Stimulated activated naive CD4-positive, alpha-beta T cell treated with Interleukin-2 at 50 U/mL for 16 hours (primary cell): ENCODE results near the gene SLC25A30.

Source experiments
- DNase-seq: peaks from one replicate; lab custom pipeline; 2025; lab: John Stamatoyannopoulos, UW

SLC25A30 gene

DNA sequence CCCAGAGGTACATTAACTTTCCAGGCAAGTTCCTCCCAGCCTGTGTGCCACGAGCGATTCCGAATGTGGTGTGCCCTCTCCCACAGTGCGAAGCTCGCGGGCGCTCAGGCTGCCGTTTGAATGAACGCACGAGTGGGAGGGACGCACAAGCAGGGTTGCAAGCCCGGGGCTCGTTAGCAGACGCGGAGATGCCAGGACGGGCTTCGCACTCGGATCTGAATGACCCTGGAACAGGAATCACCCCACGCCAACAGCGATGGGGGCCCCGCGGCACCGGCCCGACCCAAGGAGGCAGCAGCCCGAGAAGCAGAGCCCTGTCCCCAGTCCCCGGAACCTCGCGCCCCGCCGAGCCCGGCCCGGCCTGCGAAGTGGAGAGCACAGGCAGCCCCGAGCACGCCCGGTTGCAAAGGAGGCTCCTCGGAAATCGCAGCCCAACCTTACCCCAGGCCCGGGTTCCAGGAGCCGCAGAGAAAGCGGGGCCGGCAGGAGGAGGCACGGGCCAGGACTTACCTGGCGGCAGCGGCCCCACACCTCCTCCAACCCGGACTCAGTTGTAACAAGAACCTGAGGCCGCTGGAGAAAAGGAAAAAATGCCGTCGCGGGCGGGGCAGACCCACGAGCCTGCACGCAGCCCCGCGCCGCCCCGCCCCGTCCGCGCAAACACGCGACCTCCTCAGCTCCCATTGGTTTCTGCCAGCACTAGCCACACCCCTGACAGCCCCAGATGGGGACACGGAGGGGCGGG lies at the start of gene SLC25A30:
Gene SLC25A30, minus strand, starts transcription at position 584 of the 745 bp plus-strand sequence. CDS start 6,948 bp downstream, outside the sequence.
- peak; percentile 93 for DNase-seq

DNA sequence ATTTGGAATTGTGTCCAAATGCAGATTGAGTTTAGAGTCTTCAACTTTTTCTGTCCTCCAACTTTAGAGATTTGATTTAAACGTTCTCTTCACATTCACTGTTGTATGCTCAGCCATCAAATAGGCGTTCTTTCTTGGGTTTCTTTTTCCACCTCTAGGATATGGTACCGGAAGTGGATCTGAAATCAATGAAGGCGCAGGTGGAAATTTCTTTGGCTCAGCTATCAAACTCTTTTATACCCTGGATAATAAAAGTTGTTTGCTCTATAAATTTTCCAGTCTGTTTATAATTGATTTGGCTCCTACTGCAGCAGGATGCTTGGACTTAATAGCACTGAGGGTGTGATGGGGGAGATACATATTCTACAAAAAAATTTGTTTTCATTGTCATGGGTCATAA lies 48.2 kb upstream of the SLC25A30 start:
- no peak for DNase-seq

DNA sequence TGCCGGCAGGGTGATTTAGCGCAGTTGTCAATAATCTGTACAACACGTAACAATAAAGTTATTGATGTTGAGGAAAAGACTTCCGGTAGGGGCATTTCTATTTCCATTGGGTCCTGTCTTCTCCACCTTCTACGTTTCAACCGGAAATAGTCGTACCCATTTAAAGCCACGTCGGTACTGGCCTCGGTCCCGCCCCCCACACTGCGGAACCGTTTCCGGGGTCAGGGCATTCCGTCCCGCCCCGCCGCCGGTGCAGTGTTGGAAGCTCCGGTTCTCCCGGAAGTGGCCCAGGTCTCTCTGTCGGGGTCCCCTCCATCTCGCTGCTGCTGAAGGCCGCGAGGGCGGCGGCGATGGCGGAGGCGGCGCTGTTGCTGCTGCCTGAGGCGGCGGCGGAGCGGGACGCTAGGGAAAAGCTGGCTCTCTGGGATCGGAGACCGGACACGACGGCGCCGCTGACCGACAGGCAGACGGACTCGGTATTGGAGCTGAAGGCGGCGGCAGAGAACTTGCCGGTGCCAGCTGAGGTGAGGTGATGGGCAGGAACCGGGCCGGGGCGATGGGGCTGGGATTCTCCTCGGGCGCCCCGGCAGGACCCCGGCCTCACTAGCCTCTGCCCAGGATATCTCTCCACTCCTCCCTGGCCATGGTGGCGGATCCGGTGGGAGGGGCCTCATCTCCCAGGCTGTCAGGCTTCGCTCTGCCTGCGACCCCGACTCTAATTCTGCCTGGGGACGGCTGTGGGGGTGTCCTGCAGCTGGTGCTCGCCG lies 46.7 kb upstream of the SLC25A30 start, which contains the start of gene COG3:
Gene COG3, plus strand, starts transcription at position 253 of the 767 bp plus-strand sequence. Its CDS starts 98 bp downstream, at position 351.
- DNase-seq = peak; percentile 95

GRCh38 chr13:45464141-45464686 lies 46.0 kb upstream of the SLC25A30 start:
- DNase-seq = no peak

GRCh38 chr13:45456196-45456972 lies 38.2 kb upstream of the SLC25A30 start:
- DNase-seq = no peak

DNA sequence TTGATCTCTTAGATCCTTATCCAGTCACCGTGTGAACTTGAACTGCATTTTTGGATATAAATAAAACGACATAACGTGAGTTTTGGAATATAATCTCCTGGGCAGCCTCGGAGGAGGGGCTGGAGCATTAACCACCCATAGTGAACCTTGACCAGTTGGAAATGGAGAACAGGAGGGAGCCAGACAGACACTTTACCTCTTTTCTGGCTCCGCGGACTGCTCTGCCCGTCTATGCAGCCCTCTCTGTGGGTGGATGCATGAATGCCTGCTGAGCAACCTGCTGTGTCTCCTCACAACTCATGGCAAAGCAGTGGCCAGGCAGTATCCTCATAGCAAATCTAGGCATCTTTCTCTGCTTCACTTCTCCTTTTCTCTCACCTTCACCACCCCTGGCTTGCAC lies 36.0 kb upstream of the SLC25A30 start:
- DNase-seq = no peak

GRCh38 chr13:45451282-45451681 lies 33.1 kb upstream of the SLC25A30 start:
- no peak for DNase-seq

GRCh38 chr13:45448965-45449559 lies 30.9 kb upstream of the SLC25A30 start:
- DNase-seq = no peak

GRCh38 chr13:45447050-45447661 lies 29.0 kb upstream of the SLC25A30 start:
- no peak for DNase-seq

DNA sequence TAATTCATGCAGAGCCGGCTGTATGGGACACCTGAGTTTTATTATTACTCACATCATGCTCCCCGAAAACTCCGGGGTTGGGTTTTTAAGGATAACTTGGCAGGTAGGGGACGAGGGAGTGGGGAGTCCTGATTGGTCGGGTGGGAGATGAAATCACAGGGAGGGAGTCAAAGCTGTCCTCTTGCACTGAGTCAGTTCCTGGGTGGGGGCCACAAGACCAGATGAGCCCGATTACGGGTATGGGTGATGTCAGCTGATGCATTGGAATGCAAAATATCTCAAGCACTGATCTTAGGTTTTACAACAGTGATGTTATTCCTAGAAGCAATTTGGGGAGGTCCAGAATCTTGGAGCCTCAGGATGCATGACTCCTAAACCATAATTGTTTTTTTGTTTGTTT lies 28.0 kb upstream of the SLC25A30 start:
- DNase-seq = no peak

GRCh38 chr13:45445053-45445452 lies 26.9 kb upstream of the SLC25A30 start:
- no peak for DNase-seq

DNA sequence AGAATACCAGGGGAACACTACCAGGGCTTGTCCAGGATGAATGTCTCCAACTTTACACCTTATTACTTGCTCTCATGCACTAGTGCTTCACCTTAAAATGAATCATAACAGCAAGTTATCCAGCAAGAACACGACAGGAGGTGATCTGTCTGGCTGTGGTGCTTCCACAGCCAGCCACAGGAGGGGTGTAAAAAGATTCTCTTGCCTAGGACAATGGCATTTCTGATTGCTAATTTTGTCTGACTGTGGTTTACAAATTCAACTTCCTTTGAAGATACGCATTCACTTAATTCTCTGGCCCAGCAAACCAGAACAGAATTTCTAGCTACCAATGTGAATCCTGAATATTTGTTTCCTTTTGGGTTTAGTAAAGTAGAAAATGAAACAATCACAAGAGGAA lies 23.5 kb upstream of the SLC25A30 start:
- DNase-seq = no peak

DNA sequence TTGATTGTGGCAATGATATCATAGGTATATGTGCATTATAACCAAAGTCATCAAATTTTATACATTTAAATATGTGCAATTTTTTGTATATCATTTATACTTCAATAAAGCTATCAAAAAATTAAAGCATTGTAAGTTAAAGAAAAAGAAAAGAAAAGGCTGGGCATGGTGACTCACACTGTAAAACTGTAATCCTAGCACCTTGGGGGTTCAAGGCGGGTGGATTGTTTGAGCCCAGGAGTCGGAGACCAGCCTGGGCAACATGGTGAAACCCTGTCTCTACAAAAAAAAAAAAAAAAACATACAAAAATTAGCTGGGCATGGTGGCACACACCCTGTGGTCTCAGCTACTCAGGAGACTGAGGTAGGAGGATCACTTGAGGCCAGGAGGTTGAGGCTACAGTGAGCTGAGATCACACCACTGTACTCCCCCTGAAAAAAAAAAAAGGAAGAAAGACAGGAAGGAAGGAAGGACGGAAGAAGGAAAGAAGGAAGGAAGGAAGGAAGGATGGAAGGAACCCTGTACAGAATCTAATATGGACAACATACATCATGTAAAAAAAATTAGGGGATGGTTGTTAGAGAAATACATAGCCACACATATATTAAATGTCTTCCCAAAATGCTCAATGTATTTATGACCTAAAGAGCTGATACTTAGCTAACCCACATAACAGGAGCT lies 21.7 kb upstream of the SLC25A30 start:
- DNase-seq = no peak

DNA sequence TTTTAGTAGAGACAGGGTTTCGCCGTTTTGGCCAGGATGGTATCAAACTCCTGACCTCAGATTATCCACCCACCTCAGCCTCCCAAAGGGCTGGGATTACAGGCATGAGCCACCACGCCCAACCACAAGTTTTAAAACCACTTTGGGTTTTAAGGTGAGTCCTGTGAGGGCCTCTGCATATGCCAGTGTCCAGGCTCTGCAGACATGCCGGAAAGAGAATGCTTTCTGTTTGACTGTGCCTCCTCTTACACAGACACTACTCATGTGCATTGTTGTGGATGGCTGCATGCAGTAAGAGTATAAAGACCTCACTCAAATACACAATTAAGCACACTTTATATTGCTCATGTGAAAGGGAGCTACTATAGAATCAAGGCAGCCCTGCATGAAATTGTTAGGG lies 20.8 kb upstream of the SLC25A30 start:
- no peak for DNase-seq

GRCh38 chr13:45437947-45438346 lies 19.8 kb upstream of the SLC25A30 start:
- DNase-seq = no peak

DNA sequence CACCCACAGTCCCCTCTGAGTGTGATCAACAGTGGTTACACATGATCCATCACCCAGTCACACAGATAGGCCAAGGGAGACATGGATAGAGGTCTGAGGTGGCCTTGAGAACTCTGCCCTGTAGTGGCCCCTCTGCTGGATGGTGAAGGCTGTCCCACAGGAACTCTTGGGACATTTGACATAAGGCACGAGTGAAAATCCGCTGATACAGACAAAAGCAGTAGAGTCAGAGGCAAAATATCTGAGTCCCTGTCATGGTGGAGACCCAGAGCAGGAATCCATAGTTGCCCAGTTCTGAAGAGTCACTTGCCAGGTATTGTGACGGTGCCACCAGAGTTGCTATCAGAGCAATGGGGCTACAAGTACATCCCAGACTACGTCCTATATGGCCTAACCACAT lies 18.8 kb upstream of the SLC25A30 start:
- no peak for DNase-seq

DNA sequence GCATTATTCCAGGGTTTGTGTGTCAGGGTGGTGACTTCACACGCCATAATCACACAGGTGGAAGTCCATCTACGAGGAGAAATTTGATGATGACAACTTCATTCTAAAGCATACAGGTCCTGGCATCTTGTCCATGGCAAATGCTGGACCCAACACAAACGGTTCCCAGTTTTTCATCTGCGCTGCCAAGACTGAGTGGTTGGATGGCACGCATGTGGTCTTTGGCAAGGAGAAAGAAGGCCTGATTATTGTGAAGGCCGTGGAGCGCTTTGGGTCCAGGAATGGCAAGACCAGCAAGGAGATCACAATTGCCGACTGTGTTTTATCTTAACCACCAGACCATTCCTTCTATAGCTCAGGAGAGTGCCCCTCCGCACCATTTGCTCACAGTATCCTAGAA lies 18.2 kb upstream of the SLC25A30 start:
- no peak for DNase-seq

GRCh38 chr13:45434556-45435371 lies 16.6 kb upstream of the SLC25A30 start:
- DNase-seq = no peak

- no peak for DNase-seq
Observed at GRCh38 chr13:45433381-45433790, 15.2 kb upstream of the SLC25A30 start.
